HFFc6 (cell line): ENCODE results near the gene SLC6A18. TPM values are rescaled to one million over a fixed set of nuclear protein-coding genes. Genes with fewer than 3 reads are reported as not detected.

ENCODE experiments used
- DNase-seq: peaks from one replicate; pipeline ENCODE4 v3.0.0-alpha.2; 2018
- H3K27ac Mint-ChIP-seq: 2 replicates; pipeline ENCODE4 v1.8.0; 2020; ENCODE audit warnings: mild to moderate bottlenecking, mixed read lengths
- H3K27me3 Mint-ChIP-seq: 2 replicates; pipeline ENCODE4 v1.8.0; 2021; ENCODE audit warnings: mild to moderate bottlenecking, moderate library complexity, mixed read lengths; ENCODE audit not compliant: insufficient read depth
- H3K36me3 Mint-ChIP-seq: 2 replicates; pipeline ENCODE4 v1.8.0; 2021; ENCODE audit warnings: low read depth, mixed read lengths
- H3K4me1 Mint-ChIP-seq: 2 replicates; pipeline ENCODE4 v1.8.0; 2020; ENCODE audit warnings: low read depth, mixed read lengths
- H3K4me3 Mint-ChIP-seq: 2 replicates; pipeline ENCODE4 v1.8.0; 2020; ENCODE audit warnings: mild to moderate bottlenecking, moderate library complexity, mixed read lengths
- H3K9me3 Mint-ChIP-seq: 2 replicates; pipeline ENCODE4 v1.8.0; 2020; ENCODE audit warnings: mild to moderate bottlenecking, mixed read lengths
- CTCF ChIP-seq: fragments of 200-600 bp; sonication (generic); IDR thresholded peaks from 2 replicates; pipeline ENCODE4 v1.5.0; 2021; ENCODE audit warnings: antibody characterized with exemption, mild to moderate bottlenecking
- total RNA-seq, 6 experiments: library from RNA; stranded (reverse); fragmentation: NEBNext Ultra II Directional; extraction: Animal tissue kit (Norgen Biotek cat#: 25700); gene quantifications; 2 replicates in 1 of 6; 3 replicates in 5 of 6; pipeline ENCODE4 v1.2.3, GENCODE V29; 2021

SLC6A18 gene
- total RNA-seq, 6 experiments from 2014 or later = not detected

DNA sequence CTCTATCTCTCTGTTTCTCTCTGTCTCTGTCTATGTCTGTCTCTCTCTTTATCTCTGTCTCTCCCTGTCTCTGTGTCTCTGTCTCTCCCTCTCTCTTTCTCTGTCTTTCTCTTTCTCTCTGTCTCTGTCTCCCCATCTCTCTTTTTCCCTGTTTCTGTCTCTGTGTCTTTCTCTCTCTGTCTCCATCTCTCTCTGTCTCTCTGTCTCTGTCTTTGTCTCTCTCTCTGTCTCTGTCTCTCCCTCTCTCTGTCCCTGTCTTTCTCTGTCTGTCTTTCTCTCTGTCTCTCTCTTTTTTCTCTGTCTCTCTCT lies 25.9 kb upstream of the SLC6A18 start:
- H3K27ac Mint-ChIP-seq = no peak overlapping the region
- no peaks in the 10 kb centered on the region for H3K4me1 Mint-ChIP-seq
- no peaks in the 10 kb centered on the region for H3K36me3 Mint-ChIP-seq
- no peak overlapping the region for H3K4me3 Mint-ChIP-seq
- H3K27me3 Mint-ChIP-seq = no peaks in the 10 kb centered on the region
- H3K9me3 Mint-ChIP-seq = no peaks in the 10 kb centered on the region
- no peak for DNase-seq
- no peak for TF ChIP-seq CTCF

GRCh38 chr5:1199649-1200494 lies 25.3 kb upstream of the SLC6A18 start:
- Mint-ChIP-seq H3K27me3 (peaks cover 2% of the 10 kb centered on the region), H3K36me3 (no peaks in the 10 kb centered on the region), H3K4me3 (no peak overlapping the region), H3K4me1 (no peaks in the 10 kb centered on the region), H3K27ac (no peak overlapping the region), H3K9me3 (no peaks in the 10 kb centered on the region)
- DNase-seq = no peak
- TF ChIP-seq CTCF = no peak

DNA sequence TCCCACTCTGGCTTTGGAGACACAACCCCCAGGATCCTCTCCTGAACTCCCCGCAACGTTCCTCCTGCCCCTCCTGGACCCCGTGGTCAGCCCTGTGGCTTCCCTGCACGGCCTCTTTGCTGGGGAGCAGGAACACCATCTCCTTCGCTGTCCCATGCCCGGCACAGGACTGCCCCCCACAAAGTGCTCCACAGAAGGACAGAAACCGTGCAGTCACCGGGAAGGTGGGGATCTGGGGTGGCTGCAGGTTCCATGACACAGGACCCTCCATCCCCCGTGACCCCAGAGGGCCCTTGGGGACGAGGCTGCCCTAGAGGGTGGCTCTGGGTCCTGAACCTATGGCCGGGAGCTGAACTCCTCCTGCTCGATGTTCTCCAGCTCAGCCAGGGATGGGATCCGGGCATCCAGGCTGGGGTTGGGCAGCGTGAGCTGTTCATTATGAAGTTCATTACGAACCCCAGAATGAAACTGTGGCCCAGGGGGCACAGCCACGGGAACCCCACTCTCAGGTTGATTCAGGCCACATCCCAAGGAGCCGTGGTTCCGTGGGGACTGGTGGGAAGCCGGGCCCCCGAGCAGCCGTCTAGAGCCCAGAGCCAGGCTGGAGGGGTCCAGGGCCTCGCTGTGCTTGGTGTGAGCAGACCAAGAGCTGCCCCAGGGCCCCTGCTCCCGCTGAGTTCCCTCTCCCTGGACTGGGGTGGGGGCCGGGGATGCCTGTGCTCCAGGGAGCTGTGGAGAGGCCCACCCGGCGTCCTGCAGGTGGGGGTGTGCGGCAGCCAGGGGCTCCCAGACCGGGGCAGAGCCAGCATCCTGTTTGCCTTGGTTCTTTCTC lies 24.5 kb upstream of the SLC6A18 start:
- no peaks in the 10 kb centered on the region for H3K4me1 Mint-ChIP-seq
- H3K27me3 Mint-ChIP-seq = peaks cover 7% of the 10 kb centered on the region
- TF ChIP-seq CTCF = no peak
- no peak overlapping the region for H3K4me3 Mint-ChIP-seq
- H3K27ac Mint-ChIP-seq = no peak overlapping the region
- no peak for DNase-seq
- no peaks in the 10 kb centered on the region for H3K9me3 Mint-ChIP-seq
- no peaks in the 10 kb centered on the region for H3K36me3 Mint-ChIP-seq

GRCh38 chr5:1201327-1202025 lies 23.7 kb upstream of the SLC6A18 start, which contains the start of gene SLC6A19:
SLC6A19 (plus strand) TSS chr5:1201595; CDS start chr5:1201651, 56 bp downstream.
- Mint-ChIP-seq H3K36me3 (no peaks in the 10 kb centered on the region), H3K27me3 (peaks cover 11% of the 10 kb centered on the region), H3K4me1 (no peaks in the 10 kb centered on the region), H3K9me3 (no peaks in the 10 kb centered on the region), H3K4me3 (no peak within 1 kb of the TSS), H3K27ac (no peak within 1 kb of the TSS)
- TF ChIP-seq CTCF = no peak
- no peak for DNase-seq

GRCh38 chr5:1202026-1202797 lies 23.0 kb upstream of the SLC6A18 start:
- Mint-ChIP-seq H3K4me1 (no peaks in the 10 kb centered on the region), H3K36me3 (no peaks in the 10 kb centered on the region), H3K27me3 (peaks cover 11% of the 10 kb centered on the region), H3K4me3 (no peak overlapping the region), H3K9me3 (no peaks in the 10 kb centered on the region), H3K27ac (no peak overlapping the region)
- no peak for DNase-seq
- TF ChIP-seq CTCF = no peak
